Mammary microvascular endothelial cell (primary cell): ENCODE measurements around the gene ZNF667. TPM values are rescaled to one million over a fixed set of nuclear protein-coding genes. Genes with fewer than 3 reads are reported as not detected.

Experiments
- total RNA-seq: library from RNA; depleted of rRNA; stranded (reverse); fragments of >200 nt; gene quantifications from 2 replicates; pipeline ENCODE4 v1.2.3, GENCODE V29; 2015

The ZNF667 gene
- 0.67 and 0.94 TPM in 2 replicates for total RNA-seq

DNA sequence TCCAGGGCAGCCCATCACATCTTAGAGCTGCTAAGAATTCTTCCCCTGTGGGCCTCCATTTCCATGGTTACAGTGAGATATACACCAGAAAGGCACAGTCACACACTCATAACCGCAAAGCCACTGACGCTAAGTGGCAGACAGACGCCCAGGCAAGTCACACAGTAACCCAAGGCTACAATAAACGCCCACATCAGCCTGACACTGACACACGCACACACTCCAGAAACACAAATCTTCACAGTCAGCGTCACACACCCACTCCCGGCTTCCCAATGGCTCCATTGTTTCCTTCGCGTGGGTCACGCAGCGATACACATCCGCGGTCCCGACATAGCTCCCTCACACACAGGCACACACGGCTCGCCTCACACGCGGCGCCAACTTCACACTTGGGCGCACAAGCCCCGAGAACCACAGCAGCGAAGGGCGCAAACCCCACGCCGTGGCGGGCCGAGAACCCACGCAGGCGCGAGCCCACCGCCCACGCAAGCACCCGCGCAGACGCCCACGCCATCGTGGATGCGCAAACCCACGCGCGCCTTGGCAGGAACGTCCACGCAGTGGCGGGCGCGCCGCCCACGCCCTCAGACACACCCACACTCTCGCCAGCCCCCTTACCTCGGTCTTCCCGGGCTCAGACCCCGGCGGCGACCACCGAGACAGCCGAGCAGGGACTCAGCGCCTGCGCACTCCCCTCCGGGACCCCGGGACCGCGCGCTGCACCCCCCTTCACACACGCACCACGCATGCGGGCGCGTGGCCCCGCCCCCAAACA lies at the start of gene ZNF667:
Gene ZNF667 (minus strand): TSS at position 695 of the 778 bp plus-strand sequence. CDS start 14,975 bp downstream, outside the sequence.

DNA sequence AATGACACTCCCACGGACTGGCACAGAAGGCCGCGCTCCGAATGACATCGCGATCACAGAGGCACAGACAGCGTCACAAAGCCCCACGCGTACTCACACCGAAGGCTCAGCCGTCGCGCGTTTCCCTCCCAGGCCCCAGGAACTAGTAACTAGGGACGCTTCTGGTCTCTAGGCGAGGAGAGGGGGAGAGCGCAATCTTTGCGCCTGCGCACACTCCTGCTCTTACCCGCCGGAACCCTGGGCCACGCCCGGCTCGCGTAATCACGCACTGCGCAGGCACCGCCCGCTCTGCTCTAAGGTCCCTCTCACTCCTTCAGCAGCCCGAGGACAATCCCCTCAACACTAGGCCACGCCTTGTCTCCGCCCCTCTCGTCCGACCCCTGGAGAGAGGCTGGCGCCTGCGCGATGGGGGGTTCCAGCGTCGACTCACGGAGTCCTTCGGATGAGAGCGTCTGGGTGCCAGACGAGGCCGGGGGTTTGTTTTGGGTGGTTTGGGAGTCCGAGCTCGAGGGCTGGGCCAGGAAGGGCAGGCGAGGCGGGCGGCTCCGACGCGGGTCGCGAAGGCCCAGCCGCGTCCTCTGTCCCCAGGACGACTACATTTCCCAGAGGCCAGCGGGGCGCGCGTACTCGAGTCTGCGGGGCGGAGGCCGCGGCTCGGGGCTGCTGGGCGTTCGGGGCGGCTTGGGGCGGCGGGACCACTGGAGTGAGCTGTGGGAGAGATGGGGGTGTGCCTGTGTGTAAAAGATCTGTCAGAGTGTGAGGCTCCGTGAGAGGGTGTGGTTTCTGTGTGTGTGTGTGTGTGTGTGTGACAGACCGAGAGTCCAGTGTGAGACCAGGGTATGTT lies 30.5 kb upstream of the ZNF667 start, which contains the start of gene ZNF471:
Gene ZNF471 (plus strand): TSS at position 410 of the 844 bp plus-strand sequence. CDS start 3,717 bp downstream, outside the sequence.

DNA sequence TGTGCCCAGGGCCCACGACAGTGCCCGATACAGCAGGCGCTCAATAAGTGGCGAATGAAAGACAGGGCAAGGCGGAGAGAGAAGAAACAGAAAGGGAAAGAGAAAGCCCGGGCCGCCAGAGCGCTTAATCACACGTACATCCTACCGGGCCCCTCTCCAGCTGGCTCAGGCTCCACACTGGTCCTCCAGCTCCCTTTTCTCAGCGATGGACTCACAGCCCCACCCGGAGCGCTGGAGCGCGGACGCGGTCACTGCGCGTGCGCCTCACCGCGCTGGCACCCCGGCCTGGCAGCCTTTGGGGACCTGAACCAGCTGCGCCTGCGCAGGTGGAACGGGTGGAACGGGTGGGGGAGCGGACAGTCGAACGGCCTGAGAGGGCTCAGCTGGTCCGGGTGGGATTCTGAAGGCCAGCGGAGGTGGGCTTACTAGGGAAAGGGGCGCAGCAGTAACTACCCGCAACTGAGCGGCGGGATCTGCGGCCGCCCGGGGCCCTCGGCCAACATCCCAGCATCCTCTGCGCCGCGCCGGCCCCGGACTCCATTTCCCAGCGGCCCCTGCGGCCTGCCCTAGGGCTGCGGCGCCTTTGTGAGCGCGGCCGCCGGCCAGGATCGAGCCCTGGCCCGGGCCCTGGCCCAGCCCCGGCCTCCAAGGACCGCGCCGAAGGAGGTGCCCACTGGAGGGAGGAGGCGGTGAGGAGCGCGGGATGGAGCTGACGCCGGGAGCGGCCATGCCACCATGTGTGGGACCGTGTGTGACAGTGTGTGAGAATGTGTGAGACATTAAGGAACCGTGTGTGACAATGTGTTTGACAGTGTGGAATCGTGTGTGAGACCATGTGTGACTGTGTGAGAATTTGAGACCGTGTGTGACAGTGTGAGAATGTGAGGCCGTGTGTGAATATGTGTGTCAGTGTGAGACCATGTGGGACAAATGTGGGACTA lies 73.1 kb downstream of the ZNF667 start, which contains the start of gene ZNF583:
Gene ZNF583 (plus strand): TSS at position 569 of the 941 bp plus-strand sequence. CDS start 2,783 bp downstream, outside the sequence.

DNA sequence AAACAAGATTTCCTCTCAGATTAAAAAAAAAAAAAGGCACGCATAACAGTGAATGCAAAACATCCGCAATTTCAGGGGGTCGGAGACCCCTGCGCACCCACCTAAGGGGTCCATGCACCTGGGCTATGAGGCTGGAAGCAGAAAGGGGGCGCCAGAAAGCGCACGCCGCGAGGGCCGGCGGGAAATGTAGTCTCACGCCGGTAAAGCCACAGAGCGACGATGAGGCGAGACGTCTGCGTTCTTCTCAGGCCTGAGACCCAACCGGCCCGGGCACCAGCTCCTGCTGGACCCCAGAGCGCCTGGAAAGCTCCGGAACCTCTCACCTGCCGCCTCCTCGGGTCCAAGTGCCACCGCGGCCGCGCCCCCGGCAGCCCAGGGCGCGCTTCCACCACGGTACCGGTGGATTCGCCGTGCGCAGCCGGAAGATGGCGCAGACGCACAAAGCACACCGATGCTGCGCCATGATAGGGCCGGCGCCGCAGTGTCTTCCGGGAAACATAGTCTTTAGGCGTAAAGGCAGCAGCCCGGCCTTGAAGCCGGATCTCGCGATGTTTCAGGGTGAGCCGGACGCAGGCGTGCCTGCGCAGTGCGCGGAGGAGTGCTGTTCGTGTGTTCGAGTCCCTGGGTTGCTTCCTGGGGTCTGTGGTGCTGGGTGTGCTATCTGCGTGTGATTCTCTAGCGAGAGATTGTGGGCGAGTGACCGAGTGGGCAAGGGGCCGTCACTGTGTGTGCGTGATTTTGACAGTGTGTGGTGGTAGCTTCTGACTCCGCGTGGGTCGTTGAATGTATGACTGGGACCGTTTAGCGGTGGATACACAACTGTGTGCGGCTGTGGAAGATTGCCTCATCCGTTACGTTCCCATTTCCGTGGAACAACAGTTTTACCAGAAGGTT lies 83.8 kb downstream of the ZNF667 start, which contains the start of gene ZNF582:
Gene ZNF582 (minus strand): TSS at position 416 of the 894 bp plus-strand sequence. CDS start 1,782 bp downstream, outside the sequence.

Other genes with a start within 250 kb of the ZNF667 start
- 1.9 and 2.5 TPM in 2 replicates for gene EDDM13, start 204.6 kb downstream of the ZNF667 start, total RNA-seq
- 4.3 and 5.7 TPM in 2 replicates for gene ZSCAN5A, start 162.5 kb downstream of the ZNF667 start, total RNA-seq
- 1.3 and 1.9 TPM in 2 replicates for gene ZNF582, start 83.8 kb downstream of the ZNF667 start, total RNA-seq
- gene ZNF583, start 73.0 kb downstream of the ZNF667 start, total RNA-seq: 2.6 and 3.2 TPM in 2 replicates
- 1.1 and 1.4 TPM in 2 replicates for gene ZNF471, start 30.5 kb upstream of the ZNF667 start, total RNA-seq
- gene ZFP28, start 61.6 kb upstream of the ZNF667 start, total RNA-seq: 4.2 and 6.7 TPM in 2 replicates
- 1.8 and 2.2 TPM in 2 replicates for gene ZNF470, start 90.1 kb upstream of the ZNF667 start, total RNA-seq
- gene ZNF71, start 118.0 kb upstream of the ZNF667 start, total RNA-seq: 14.0 and 14.7 TPM in 2 replicates
- gene SMIM17, start 165.8 kb upstream of the ZNF667 start, total RNA-seq: 0.33 TPM in 1 of 2 replicates, not detected in the other
- 0.05 and 0.40 TPM in 2 replicates for gene ZNF835, start 194.4 kb upstream of the ZNF667 start, total RNA-seq